ENCODE results near the gene HRH2.
"Not testable (repeated sequence)": the region's sequence is repeated elsewhere in the genome, so short reads cannot be mapped to it uniquely, and the experiment has no call there.

HRH2 gene

GRCh38 chr5:175657593-175658271, at the start of gene HRH2:
Gene HRH2 (plus strand): TSS chr5:175658071. CDS start chr5:175683234, 25,163 bp downstream.
- peak; percentile 51 for DNase-seq

GRCh38 chr5:175609526-175609925, 48.3 kb upstream of the HRH2 start:
- no peak for DNase-seq

GRCh38 chr5:175610381-175610780, 47.5 kb upstream of the HRH2 start:
- no peak for DNase-seq

GRCh38 chr5:175610898-175611297, 47.0 kb upstream of the HRH2 start:
- no peak for DNase-seq

- no peak for DNase-seq
Observed at GRCh38 chr5:175614223-175614815, 43.6 kb upstream of the HRH2 start.

GRCh38 chr5:175614861-175615260, 43.0 kb upstream of the HRH2 start:
- no peak for DNase-seq

GRCh38 chr5:175616083-175616482, 41.8 kb upstream of the HRH2 start:
- no peak for DNase-seq

- not testable (repeated sequence) for DNase-seq
Observed at GRCh38 chr5:175616527-175616926, 41.3 kb upstream of the HRH2 start.

- no peak for DNase-seq
Observed at GRCh38 chr5:175617447-175617846, 40.4 kb upstream of the HRH2 start.

GRCh38 chr5:175620527-175620926, 37.3 kb upstream of the HRH2 start:
- DNase-seq, result no peak

GRCh38 chr5:175621971-175622370, 35.9 kb upstream of the HRH2 start:
- DNase-seq, result no peak

- peak; percentile 35 for DNase-seq
Observed at GRCh38 chr5:175623088-175623487, 34.8 kb upstream of the HRH2 start.

GRCh38 chr5:175624316-175624715, 33.6 kb upstream of the HRH2 start:
- DNase-seq, result no peak

- no peak for DNase-seq
Observed at GRCh38 chr5:175627005-175627404, 30.9 kb upstream of the HRH2 start.

- no peak for DNase-seq
Observed at GRCh38 chr5:175627739-175628138, 30.1 kb upstream of the HRH2 start.

- DNase-seq, result no peak
Observed at GRCh38 chr5:175628668-175629067, 29.2 kb upstream of the HRH2 start.

- peak; percentile 58 for DNase-seq
Observed at GRCh38 chr5:175629261-175629660, 28.6 kb upstream of the HRH2 start.

- DNase-seq, result no peak
Observed at GRCh38 chr5:175629793-175630192, 28.1 kb upstream of the HRH2 start.

- DNase-seq, result no peak
Observed at GRCh38 chr5:175635854-175636584, 21.9 kb upstream of the HRH2 start.

- no peak for DNase-seq
Observed at GRCh38 chr5:175638305-175638704, 19.6 kb upstream of the HRH2 start.

- DNase-seq, result no peak
Observed at GRCh38 chr5:175640106-175640775, 17.6 kb upstream of the HRH2 start.

- no peak for DNase-seq
Observed at GRCh38 chr5:175642998-175643397, 14.9 kb upstream of the HRH2 start.

GRCh38 chr5:175646251-175646650, 11.6 kb upstream of the HRH2 start:
- no peak for DNase-seq

- DNase-seq, result no peak
Observed at GRCh38 chr5:175649967-175650366, 7.9 kb upstream of the HRH2 start.

Data from NCI-H82 (cell line).